ENCODE measurements around the gene TBC1D14. TPM values are rescaled to one million over a fixed set of nuclear protein-coding genes. Genes with fewer than 3 reads are reported as not detected.

Gene TBC1D14
- total and polyA plus RNA-seq, 7 donors: 19.2 to 46.4 (median 29.5) TPM

DNA sequence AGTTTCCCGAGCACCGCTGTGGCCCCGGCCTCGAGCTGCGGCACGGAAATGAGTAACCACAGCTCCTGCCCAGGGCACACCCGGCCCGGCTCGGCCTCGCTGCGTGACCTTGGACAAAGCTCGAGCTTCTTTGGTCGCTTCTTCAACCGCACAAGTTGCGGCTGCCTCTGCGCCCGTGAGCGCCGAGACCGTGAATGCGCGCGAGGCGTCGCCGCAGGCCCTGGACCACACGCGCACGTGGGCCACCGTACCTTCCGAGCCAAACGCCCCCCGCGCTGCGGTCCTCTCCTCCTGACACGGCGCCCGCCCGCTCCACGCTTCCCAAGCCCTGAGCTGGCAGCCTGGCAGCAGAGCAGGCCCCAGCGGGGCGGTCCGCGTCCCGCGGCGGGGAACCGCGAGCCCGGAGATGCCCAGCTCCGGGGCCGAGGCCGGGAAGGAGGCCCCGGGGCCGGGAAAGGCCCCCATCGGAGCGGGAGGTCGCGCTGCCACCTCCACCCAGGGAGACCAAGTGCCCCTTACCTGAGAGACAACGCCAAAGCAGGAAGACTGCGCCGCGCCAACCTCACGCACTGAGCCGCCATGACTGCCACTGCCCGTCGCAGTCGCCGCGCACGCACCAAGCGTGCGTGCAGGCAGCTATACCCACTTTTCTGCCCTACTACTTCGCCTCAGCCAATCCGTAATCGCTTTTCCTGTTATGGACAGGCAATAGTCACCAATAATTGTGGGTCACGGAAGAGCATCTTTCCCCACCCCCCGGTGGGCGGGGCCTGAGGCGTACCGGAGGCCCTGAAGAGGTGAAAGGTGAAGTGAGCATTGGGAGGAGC lies 158.0 kb downstream of the TBC1D14 start, which contains the start of gene GRPEL1:
TSS of gene GRPEL1 (minus strand) at position 613 of the 827 bp plus-strand sequence. CDS start at position 581, 32 bp downstream.
- Histone ChIP-seq H3K36me3 (peaks cover 9 to 23% (median 13%) of the 10 kb centered on the region in 4 donors), H3K27ac (peak within 1 kb of the TSS; percentile 88 to 95 (median 92)), H3K4me3 (peak within 1 kb of the TSS; percentile 56 to 99 (median 90)), H3K9me3 (no peaks in the 10 kb centered on the region), H3K27me3 (no peaks in the 10 kb centered on the region), H3K4me1 (peaks cover 0 to 39% (median 28%) of the 10 kb centered on the region in 4 donors)
- WGBS, 2 donors: 0% methylated on average over 81 of the region's 81 CpGs
- peak; percentile 93 to 95 for TF ChIP-seq POLR2A (IDR thresholded peaks at IDR 0.05)
- no peak for TF ChIP-seq EP300 (IDR thresholded peaks at IDR 0.05)
- TF ChIP-seq POLR2AphosphoS5 (IDR thresholded peaks at IDR 0.05): peak; percentile 99
- TF ChIP-seq, protein P1, sequence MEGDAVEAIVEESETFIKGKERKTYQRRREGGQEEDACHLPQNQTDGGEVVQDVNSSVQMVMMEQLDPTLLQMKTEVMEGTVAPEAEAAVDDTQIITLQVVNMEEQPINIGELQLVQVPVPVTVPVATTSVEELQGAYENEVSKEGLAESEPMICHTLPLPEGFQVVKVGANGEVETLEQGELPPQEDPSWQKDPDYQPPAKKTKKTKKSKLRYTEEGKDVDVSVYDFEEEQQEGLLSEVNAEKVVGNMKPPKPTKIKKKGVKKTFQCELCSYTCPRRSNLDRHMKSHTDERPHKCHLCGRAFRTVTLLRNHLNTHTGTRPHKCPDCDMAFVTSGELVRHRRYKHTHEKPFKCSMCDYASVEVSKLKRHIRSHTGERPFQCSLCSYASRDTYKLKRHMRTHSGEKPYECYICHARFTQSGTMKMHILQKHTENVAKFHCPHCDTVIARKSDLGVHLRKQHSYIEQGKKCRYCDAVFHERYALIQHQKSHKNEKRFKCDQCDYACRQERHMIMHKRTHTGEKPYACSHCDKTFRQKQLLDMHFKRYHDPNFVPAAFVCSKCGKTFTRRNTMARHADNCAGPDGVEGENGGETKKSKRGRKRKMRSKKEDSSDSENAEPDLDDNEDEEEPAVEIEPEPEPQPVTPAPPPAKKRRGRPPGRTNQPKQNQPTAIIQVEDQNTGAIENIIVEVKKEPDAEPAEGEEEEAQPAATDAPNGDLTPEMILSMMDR (IDR thresholded peaks at IDR 0.05): no peak
- intact Hi-C loops (cut with DNase I): loop anchor here (1.0 to 10.0 kb wide), 5 partner anchors 24 to 423 kb away; partner anchors contain the start of genes KIAA0232, MRFAP1, TADA2B and TBC1D14
- peak; percentile 100 for DNase-seq

DNA sequence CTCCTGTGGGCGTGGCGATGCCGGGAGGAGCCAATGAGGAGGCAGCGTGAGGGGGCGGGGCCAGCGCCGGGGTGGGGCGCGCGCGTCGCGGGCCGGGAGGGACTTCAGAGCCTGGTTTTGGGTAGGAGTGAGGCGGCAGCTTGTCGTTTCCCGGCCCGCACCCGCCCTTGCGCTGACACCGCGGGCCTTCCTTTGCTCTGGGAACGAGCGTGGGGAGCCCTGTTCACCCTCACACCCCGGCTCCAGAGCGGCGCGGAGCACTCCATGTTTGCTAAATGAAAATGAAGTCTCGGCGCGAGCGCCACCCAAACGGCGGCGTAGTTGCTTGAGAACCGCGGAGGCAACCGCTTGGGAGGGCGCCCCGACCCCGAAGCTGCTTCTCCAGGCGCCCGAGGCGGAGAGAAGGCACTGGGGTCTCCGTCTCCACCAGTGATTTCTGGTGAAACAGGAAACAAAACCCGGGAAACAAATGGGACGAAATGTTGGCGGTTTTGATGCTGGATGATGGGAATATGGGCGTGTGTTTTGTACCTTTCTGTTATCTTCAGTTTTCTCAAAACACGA lies 158.7 kb downstream of the TBC1D14 start:
- H3K36me3 ChIP-seq: peaks cover 5 to 16% (median 6%) of the 10 kb centered on the region in 4 donors
- no peaks in the 10 kb centered on the region for H3K27me3 ChIP-seq
- DNase-seq: no peak
- H3K4me1 ChIP-seq: peaks cover 0 to 39% (median 28%) of the 10 kb centered on the region in 4 donors
- intact Hi-C loops (cut with DNase I): loop anchor here (1.0 to 10.0 kb wide), 4 partner anchors 25 to 424 kb away; partner anchors contain the start of genes KIAA0232, MRFAP1 and TADA2B
- peak overlapping the region; percentile 56 to 94 (median 72) for H3K4me3 ChIP-seq
- H3K27ac ChIP-seq: peak overlapping the region; percentile 88 to 95 (median 92)
- TF ChIP-seq EP300 (IDR thresholded peaks at IDR 0.05): no peak
- TF ChIP-seq POLR2AphosphoS5 (IDR thresholded peaks at IDR 0.05): peak in 1 of 4 donors; percentile 46
- TF ChIP-seq POLR2A (IDR thresholded peaks at IDR 0.05): no peak
- 0% methylated on average over 50 of the region's 50 CpGs for WGBS, 2 donors
- no peaks in the 10 kb centered on the region for H3K9me3 ChIP-seq

DNA sequence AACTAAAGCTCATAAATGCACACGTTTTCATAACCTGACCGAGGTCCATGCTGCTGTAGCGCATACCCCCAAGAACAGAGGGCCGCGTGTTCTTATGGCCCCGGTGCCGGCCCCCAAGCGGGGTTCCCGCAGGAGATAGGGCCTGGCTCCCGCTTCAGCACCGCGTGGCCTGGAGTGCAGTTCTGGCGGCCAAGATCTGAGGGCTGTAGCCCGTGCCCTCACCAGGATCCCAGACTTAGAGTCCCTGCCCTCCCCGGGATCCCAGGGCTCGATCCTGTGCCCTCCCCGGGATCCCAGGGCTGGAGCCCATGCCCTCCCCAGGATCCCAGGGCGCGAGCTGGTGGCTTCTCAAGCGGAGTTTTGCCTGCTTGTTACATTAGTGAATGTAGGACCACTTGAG lies 159.3 kb downstream of the TBC1D14 start:
- Histone ChIP-seq H3K27me3 (no peaks in the 10 kb centered on the region), H3K27ac (peak overlapping the region; percentile 88 to 95 (median 92)), H3K4me3 (peak overlapping the region; percentile 56 to 94 (median 72)), H3K9me3 (no peaks in the 10 kb centered on the region), H3K4me1 (peaks cover 0 to 39% (median 28%) of the 10 kb centered on the region in 4 donors), H3K36me3 (peaks cover under 1 to 11% (median under 1%) of the 10 kb centered on the region in 4 donors)
- intact Hi-C loops (cut with DNase I): loop anchor here (1.0 to 10.0 kb wide), 4 partner anchors 26 to 424 kb away; partner anchors contain the start of genes KIAA0232, MRFAP1 and TADA2B
- TF ChIP-seq EP300 (IDR thresholded peaks at IDR 0.05): no peak
- WGBS, 2 donors: 10 to 11% methylated on average over 20 of the region's 20 CpGs
- peak; percentile 56 for DNase-seq

DNA sequence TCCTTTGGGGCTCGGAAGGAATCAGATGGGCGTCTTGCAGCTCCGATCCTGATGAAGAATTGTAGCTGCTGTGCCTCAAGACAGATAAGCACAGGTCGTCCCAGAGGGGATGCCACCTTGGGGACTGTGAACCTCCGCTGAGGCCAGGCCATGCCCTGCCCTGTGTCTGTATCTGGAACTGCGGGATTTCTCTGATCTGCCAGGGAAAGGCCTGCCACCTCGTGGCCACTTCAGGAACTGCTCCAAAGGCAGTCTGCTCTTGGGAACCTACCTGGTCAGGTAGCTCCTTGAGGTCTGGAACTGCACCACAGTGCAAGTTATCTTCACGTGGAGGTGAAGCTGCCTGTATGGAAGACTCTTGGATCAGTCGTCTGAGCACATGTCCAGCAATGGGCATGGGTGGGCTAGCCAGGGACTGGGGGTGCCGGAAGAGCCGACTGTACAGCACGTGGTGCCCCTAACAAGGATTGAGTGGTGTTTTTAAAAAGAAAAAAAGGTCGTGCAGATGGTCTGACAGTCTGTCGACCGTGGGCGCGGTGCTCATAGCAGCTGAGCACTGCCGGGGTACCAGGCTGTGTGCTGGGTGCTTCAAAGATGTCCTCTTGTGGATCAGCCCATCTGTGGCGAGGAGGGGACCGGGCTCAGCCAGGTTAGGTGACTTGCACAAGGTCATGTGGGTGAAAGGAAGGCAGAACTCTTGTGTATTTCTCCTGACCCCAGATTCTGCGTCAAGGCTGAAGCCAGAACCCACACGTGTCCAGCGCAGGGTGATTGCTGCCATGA lies 161.3 kb downstream of the TBC1D14 start:
- TF ChIP-seq POLR2AphosphoS5 (IDR thresholded peaks at IDR 0.05) (peak in 2 of 4 donors; percentile 28 to 31), POLR2A (IDR thresholded peaks at IDR 0.05) (no peak), EP300 (IDR thresholded peaks at IDR 0.05) (no peak)
- TF ChIP-seq, protein P1 (IDR thresholded peaks at IDR 0.05): peak; percentile 94 to 99 (median 99)
- Histone ChIP-seq H3K27ac (no peak overlapping the region), H3K9me3 (no peaks in the 10 kb centered on the region), H3K4me1 (peaks cover 0 to 34% (median 23%) of the 10 kb centered on the region in 4 donors), H3K4me3 (no peak overlapping the region), H3K27me3 (no peaks in the 10 kb centered on the region), H3K36me3 (no peaks in the 10 kb centered on the region)
- peak; percentile 86 for DNase-seq
- intact Hi-C loops (cut with DNase I): loop anchor here (1.0 to 2.0 kb wide), 2 partner anchors 97 to 352 kb away; no protein-coding TSS in a partner anchor
- WGBS, 2 donors: 37 to 40% methylated on average over 23 of the region's 23 CpGs

DNA sequence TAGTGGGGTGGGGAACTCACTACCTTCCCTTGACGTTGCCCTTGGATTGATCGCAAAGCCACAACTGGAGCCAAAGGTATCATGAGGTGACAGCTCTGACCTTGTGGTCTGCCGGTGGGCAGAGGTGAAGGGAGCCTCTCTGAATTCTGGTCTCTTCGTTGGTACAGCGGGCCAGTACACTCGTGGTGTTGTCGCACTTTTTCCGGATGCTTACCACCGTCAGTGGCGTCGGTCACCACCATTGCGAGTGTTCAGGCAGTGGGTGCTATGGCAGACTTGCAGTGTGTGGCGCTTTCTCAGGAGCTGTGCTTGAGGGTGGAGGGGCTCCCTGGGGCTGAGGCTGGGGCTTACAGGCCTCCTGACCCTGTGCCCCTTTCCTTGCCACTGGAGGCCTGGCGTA lies 163.4 kb downstream of the TBC1D14 start:
- 92% methylated on average over 14 of the region's 14 CpGs for WGBS, 2 donors
- TF ChIP-seq POLR2AphosphoS5 (IDR thresholded peaks at IDR 0.05): no peak
- no peak for TF ChIP-seq EP300 (IDR thresholded peaks at IDR 0.05)
- TF ChIP-seq, protein P1 (IDR thresholded peaks at IDR 0.05): no peak
- no peak for TF ChIP-seq POLR2A (IDR thresholded peaks at IDR 0.05)

More for the DNA sequence above, 163.4 kb downstream of the TBC1D14 start:
- peaks cover 0 to 18% (median 9%) of the 10 kb centered on the region in 4 donors for H3K4me1 ChIP-seq
- no peaks in the 10 kb centered on the region for H3K9me3 ChIP-seq
- H3K27me3 ChIP-seq: no peaks in the 10 kb centered on the region
- intact Hi-C loops (cut with DNase I): no loop called here
- DNase-seq: peak; percentile 36
- H3K4me3 ChIP-seq: no peak overlapping the region
- H3K36me3 ChIP-seq: no peaks in the 10 kb centered on the region
- H3K27ac ChIP-seq: no peak overlapping the region

Data from sigmoid colon (tissue), 7 donors.